OCI-LY7 (cell line): Measurements from ENCODE around the gene CDC42BPA. TPM values are rescaled to one million over a fixed set of nuclear protein-coding genes. Genes with fewer than 3 reads are reported as not detected.

Source experiments
- BruUV-seq: library from RNA; stranded (reverse); fragments of 400-500 nt; replicated peaks from 2 replicates; lab custom pipeline; 2021; lab: Mats Ljungman, UMichigan
- CTCF ChIA-PET: fragments of 300-600 bp; sonication (Branson Sonifier 250); formaldehyde crosslinking; loops from one replicate; lab custom pipeline; 2022; ENCODE audit warnings: antibody characterized with exemption; ENCODE audit not compliant: unreplicated experiment; lab: Charles Lee
- POLR2A ChIA-PET: fragments of 300-600 bp; sonication (Branson Sonifier 250); formaldehyde crosslinking; loops from one replicate; lab custom pipeline; 2022; ENCODE audit warnings: antibody characterized with exemption; lab: Charles Lee
- DNase-seq: peaks from one replicate; pipeline ENCODE4 v3.0.0-alpha.2; 2015; ENCODE audit warnings: low spot score
- H2AFZ ChIP-seq: fragments of 200-600 bp; sonication (generic), shearing (Covaris generic); 2 replicates; pipeline ENCODE4 v1.6.1; 2014; ENCODE audit warnings: mild to moderate bottlenecking, antibody characterized with exemption, low read length, moderate library complexity
- H3K27ac ChIP-seq: fragments of 200-600 bp; sonication (generic); 2 replicates; pipeline ENCODE4 v1.5.1; 2014; ENCODE audit warnings: mixed run types, low read depth, mild to moderate bottlenecking, moderate library complexity, low read length, inconsistent platforms; ENCODE audit not compliant: poor library complexity, severe bottlenecking
- H3K36me3 ChIP-seq: fragments of 200-600 bp; sonication (generic); 2 replicates; pipeline ENCODE4 v1.6.1; 2014; ENCODE audit warnings: mild to moderate bottlenecking, antibody characterized with exemption, low read length, moderate library complexity, mixed read lengths; ENCODE audit not compliant: insufficient read depth
- H3K4me1 ChIP-seq: fragments of 200-600 bp; sonication (generic); 2 replicates; pipeline ENCODE4 v1.5.1; 2014; ENCODE audit warnings: mild to moderate bottlenecking, low read length; ENCODE audit not compliant: insufficient read depth, poor library complexity, severe bottlenecking
- H3K4me2 ChIP-seq: fragments of 200-600 bp; sonication (generic); 2 replicates; pipeline ENCODE4 v1.6.1; 2014; ENCODE audit warnings: mild to moderate bottlenecking, low read length
- H3K4me3 ChIP-seq: fragments of 200-600 bp; sonication (generic); 2 replicates; pipeline ENCODE4 v1.5.1; 2014; ENCODE audit warnings: mild to moderate bottlenecking, low read depth, low read length; ENCODE audit not compliant: poor library complexity, severe bottlenecking
- H3K79me2 ChIP-seq: fragments of 200-600 bp; sonication (generic); 2 replicates; pipeline ENCODE4 v1.6.1; 2016; ENCODE audit warnings: low read depth, mild to moderate bottlenecking, low read length, moderate library complexity, mixed read lengths; ENCODE audit not compliant: insufficient read depth
- H3K9me2 ChIP-seq: fragments of 200-600 bp; sonication (generic); 2 replicates; pipeline ENCODE4 v1.6.1; 2016; ENCODE audit warnings: mild to moderate bottlenecking, low read length, mixed read lengths; ENCODE audit not compliant: insufficient read depth
- H3K9me3 ChIP-seq: fragments of 200-600 bp; sonication (generic); 2 replicates; pipeline ENCODE4 v1.6.1; 2014; ENCODE audit warnings: mild to moderate bottlenecking, mixed run types, low read length, mixed read lengths
- H4K20me1 ChIP-seq: fragments of 200-600 bp; sonication (generic); 2 replicates; pipeline ENCODE4 v1.6.1; 2014; ENCODE audit warnings: mild to moderate bottlenecking, antibody characterized with exemption, low read length, moderate library complexity, mixed read lengths; ENCODE audit not compliant: insufficient read depth
- EZH2phosphoT487 ChIP-seq: fragments of 200-600 bp; sonication (generic); IDR thresholded peaks from 2 replicates; pipeline ENCODE4 v1.6.1; 2018; ENCODE audit warnings: low read depth, borderline replicate concordance, mild to moderate bottlenecking, mixed run types, antibody characterized with exemption, low read length, moderate library complexity, mixed read lengths
- intact Hi-C: fragments of 100-400 bp; cut with micrococcal nuclease; formaldehyde crosslinking; loops from one replicate; pipeline ENCODE4 v1.10.0; 2022; ENCODE audit not compliant: unreplicated experiment
- total RNA-seq, 2 experiments: library from RNA; depleted of rRNA in 1 of 2; stranded (reverse); fragments of >200 nt in 1 of 2; shearing (Covaris generic) in 1 of 2; gene quantifications; 2 replicates each; pipeline ENCODE4 v1.2.3, GENCODE V29; 2014 to 2022
- TF ChIP-seq, protein P1 (sequence below): fragments of 200-600 bp; sonication (generic); conservative IDR thresholded peaks from 2 replicates; pipeline ENCODE4 v1.5.1; 2014; ENCODE audit warnings: mild to moderate bottlenecking, antibody characterized with exemption, low read length, moderate library complexity, mixed read lengths

Gene CDC42BPA
- total RNA-seq, 2 experiments from 2014 or later, result not detected

DNA sequence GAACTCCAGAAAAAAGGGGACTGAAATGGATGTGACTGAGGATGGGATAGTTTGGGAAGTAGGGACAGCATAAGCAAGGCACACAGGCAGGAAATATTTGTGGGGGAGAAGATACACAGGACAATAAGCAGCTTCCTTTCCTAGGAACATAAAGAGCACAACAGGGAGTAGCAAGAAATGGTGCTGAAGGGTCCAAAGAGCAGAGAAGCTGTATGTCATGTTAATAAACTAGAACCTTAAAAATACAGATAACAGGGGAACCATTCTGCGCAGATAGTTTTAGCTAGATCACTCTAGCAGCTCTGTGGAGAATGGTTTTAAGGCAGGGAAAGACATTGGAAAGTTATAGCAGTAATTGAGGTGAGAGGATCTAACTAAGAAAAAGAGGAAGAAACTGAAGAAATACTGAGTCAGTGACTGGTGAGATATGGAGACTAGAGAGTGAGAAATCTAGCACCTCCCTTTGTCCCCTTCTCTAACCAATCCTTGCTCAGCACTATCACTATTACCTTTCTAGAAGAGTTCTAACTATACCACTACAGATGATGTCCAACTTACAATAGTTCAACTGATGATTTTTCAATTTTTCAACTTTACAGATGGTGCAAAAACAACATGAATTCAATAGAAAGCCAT lies 95.0 kb downstream of the CDC42BPA start:
- intact Hi-C loops, result no loop called here
- H3K4me2 ChIP-seq, result no peak overlapping the region
- no peak overlapping the region for H2AFZ ChIP-seq
- H4K20me1 ChIP-seq, result no peaks in the 10 kb centered on the region
- H3K36me3 ChIP-seq, result no peaks in the 10 kb centered on the region
- H3K27ac ChIP-seq, result no peak overlapping the region
- no peaks in the 10 kb centered on the region for H3K4me1 ChIP-seq
- H3K4me3 ChIP-seq, result no peak overlapping the region
- no peak for TF ChIP-seq EZH2phosphoT487
- TF ChIP-seq, protein P1, sequence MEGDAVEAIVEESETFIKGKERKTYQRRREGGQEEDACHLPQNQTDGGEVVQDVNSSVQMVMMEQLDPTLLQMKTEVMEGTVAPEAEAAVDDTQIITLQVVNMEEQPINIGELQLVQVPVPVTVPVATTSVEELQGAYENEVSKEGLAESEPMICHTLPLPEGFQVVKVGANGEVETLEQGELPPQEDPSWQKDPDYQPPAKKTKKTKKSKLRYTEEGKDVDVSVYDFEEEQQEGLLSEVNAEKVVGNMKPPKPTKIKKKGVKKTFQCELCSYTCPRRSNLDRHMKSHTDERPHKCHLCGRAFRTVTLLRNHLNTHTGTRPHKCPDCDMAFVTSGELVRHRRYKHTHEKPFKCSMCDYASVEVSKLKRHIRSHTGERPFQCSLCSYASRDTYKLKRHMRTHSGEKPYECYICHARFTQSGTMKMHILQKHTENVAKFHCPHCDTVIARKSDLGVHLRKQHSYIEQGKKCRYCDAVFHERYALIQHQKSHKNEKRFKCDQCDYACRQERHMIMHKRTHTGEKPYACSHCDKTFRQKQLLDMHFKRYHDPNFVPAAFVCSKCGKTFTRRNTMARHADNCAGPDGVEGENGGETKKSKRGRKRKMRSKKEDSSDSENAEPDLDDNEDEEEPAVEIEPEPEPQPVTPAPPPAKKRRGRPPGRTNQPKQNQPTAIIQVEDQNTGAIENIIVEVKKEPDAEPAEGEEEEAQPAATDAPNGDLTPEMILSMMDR, result no peak
- H3K9me3 ChIP-seq, result no peaks in the 10 kb centered on the region
- H3K79me2 ChIP-seq, result no peaks in the 10 kb centered on the region
- CTCF ChIA-PET, result no interaction called here
- no peaks in the 10 kb centered on the region for H3K9me2 ChIP-seq
- no peak for DNase-seq
- BruUV-seq, result no TSS peak
- POLR2A ChIA-PET, result no interaction called here

DNA sequence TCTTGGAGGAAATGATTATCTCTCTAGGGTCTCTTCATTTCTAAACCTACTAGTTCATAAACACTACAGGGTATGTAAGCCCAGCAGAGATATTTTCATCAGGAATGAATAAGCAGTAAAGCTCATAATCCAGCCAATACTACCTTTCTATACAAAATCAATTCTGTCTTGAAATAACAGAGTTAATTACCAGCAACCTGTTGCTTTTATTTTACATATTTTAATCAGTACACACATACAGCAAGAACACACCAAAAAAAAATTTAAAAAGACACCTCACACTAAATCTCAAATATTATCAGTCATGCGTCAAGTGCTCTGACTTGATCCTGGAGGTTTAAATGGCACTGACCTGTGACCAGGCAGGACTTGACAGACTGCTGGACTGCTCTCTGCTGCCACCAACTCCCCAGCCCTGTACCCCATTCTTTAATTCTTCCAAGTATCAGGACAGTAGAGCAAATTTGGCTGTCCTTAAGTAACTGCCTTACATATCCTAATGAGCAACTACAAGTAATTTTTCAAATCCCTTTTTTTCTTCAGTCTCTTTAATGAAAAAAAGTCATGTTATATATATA lies 98.5 kb downstream of the CDC42BPA start:
- no TSS peak for BruUV-seq
- H3K9me3 ChIP-seq, result no peaks in the 10 kb centered on the region
- no peaks in the 10 kb centered on the region for H4K20me1 ChIP-seq
- no peak overlapping the region for H3K27ac ChIP-seq
- H3K4me3 ChIP-seq, result no peak overlapping the region
- POLR2A ChIA-PET, result no interaction called here
- intact Hi-C loops, result no loop called here
- no peak for TF ChIP-seq EZH2phosphoT487
- TF ChIP-seq, protein P1, result no peak
- H2AFZ ChIP-seq, result no peak overlapping the region
- no peak for DNase-seq
- H3K9me2 ChIP-seq, result no peaks in the 10 kb centered on the region
- H3K4me2 ChIP-seq, result no peak overlapping the region
- H3K79me2 ChIP-seq, result no peaks in the 10 kb centered on the region
- H3K36me3 ChIP-seq, result no peaks in the 10 kb centered on the region
- CTCF ChIA-PET, result no interaction called here
- H3K4me1 ChIP-seq, result no peaks in the 10 kb centered on the region
